ENCODE data around the gene FBXO9.

FBXO9 gene

DNA sequence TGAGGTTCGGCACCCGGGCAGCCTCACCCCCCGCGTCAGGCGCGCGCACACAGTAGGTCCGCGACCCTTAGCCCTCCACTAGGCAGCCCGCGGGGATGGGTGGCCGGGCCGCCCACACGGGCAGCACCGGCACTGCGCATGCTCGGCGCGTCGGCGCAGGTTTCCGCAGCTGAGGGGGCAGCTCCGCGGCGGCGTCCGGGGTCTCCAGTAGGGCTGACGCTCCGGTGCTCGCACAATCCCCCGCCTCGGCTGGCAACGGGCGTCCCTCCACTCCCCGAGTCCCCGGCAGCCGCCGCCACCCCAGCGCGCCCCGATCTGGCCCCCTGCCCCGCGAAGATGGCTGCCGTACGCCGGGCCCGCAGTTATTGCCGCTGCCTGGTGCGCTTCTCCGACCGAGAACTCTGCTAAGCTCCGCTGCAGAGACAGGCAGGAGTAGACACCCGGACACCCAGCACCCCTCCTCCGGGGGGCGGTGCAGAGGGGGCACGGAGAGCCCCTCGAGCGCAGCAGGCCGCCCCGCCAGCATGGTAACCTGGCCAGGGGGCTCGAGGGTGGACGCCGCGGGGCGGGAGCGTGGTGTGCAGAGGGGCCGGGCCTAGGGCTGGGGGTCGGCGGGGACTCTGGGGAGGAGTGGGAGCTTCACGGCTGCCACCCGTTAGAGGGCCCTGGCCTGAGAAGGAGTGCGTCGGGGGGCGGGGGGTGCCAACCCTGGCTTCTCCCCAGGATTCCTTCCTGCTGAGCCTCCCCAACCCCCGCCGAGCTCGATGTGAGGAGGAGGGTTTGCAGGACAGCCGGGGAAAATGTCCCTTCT, at the start of gene FBXO9:
FBXO9 (plus strand) TSS at position 139 of the 811 bp plus-strand sequence; CDS start at position 525, 386 bp downstream.
- DNase-seq = peak; percentile 87

GRCh38 chr6:53015486-53015885, 49.7 kb upstream of the FBXO9 start:
- no peak for DNase-seq

- no peak for DNase-seq
Measured at GRCh38 chr6:53018446-53018845, 46.8 kb upstream of the FBXO9 start.

DNA sequence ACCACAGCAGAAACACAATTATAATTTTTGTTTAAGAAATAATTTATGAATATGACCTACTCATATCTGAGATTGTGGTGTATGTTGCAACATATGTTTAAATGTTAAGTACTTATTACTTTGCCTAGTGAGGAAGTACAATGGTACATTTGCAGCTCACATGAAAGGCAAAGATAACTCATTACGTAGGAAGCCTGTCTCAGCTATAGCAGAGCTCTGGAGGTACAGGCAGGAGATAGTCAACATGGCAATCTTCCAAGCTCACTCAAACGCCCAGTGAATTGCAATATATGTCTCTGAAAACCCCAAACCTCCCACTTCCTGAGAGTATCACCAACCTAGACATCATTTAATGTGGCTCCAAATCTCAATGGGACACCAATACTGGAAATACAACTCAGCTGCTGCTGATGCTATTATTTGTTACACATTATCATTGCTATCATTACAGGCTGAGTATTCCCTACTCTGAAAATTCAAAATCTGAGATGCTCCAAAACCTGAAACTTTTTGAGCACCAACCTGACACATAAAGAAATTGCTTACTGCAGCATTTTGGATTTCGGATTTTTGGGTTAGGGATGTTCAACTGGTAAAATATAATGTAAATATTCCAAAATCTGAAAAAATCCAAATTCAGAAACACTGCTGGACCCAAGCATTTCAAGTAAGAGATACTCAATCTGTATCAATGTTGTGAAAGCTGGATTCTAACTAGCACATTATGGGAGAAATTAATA, 45.0 kb upstream of the FBXO9 start:
- no peak for DNase-seq

- no peak for DNase-seq
Measured at GRCh38 chr6:53023323-53023722, 41.9 kb upstream of the FBXO9 start.

DNA sequence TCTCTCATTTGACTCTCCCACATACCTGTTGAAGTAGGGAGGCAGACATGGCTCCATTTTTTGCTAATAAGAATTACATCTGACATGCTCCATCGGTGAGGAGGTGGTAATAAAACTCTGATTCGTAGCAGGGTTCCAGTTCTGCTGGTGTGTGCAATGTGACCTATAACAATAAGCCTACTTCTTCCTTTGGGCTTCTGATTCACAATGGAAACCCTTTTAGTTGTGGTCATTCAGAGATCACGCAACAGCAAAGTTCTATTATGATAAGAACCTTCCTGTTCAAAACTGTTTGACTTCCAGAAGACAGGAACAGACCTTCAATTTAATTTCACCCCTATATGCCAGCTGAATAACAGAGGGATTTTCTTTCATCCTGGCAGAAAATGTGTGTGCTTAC, 38.7 kb upstream of the FBXO9 start:
- no peak for DNase-seq

DNA sequence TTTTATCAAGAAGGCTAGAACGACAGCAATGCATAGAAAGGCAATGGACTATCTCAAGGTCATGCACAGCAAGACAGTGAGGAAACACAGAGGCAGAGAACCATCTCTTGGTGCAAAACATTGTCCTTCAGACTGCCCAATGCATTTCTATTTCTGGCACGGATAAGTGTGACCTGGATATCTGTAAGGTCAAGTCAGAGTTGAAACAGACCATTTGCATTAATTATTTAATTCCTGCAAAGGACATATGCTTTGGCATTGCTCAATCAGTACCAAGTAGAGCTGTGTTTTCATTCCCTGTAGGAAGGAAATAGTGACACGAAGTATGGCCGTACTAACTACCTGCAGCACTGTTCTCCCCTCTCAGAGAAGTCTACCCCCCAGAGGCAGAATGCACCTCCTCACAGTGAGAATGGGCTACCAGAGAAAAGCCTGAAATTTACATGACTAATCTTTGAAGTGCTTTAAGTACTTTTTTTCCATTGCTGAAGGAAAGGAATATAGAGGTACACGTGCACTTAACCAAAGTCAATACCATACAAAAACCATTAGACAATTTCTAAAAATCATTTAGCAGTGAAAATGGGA, 38.0 kb upstream of the FBXO9 start:
- DNase-seq = no peak

- DNase-seq = no peak
Measured at GRCh38 chr6:53028467-53028866, 36.7 kb upstream of the FBXO9 start.

- DNase-seq = no peak
Measured at GRCh38 chr6:53029257-53029656, 35.9 kb upstream of the FBXO9 start.

GRCh38 chr6:53029761-53030160, 35.4 kb upstream of the FBXO9 start:
- DNase-seq = no peak

GRCh38 chr6:53031281-53031680, 33.9 kb upstream of the FBXO9 start:
- no peak for DNase-seq

DNA sequence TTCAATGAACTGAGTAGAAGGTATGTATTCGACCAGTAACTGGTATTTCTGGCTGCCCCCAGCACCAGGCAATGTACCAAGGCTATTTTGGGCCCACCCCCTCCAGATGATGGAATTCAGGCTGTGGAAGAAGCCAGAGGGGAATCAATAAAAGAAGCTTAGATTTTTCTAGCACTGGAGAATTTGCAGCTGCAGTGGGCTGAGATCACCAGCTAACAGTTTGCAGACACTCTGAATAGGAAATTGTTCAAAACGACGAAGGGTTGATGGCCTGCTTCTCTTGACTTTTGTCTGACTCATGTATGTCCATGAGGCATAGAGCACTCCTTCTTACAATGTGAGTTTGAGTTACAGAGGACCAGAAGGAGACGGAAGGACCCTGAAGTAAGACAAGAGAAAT, 32.4 kb upstream of the FBXO9 start:
- DNase-seq = peak; percentile 52

GRCh38 chr6:53033764-53034163, 31.4 kb upstream of the FBXO9 start:
- DNase-seq = peak; percentile 72

GRCh38 chr6:53035549-53036213, 29.5 kb upstream of the FBXO9 start:
- no peak for DNase-seq

GRCh38 chr6:53038141-53038540, 27.1 kb upstream of the FBXO9 start:
- no peak for DNase-seq

DNA sequence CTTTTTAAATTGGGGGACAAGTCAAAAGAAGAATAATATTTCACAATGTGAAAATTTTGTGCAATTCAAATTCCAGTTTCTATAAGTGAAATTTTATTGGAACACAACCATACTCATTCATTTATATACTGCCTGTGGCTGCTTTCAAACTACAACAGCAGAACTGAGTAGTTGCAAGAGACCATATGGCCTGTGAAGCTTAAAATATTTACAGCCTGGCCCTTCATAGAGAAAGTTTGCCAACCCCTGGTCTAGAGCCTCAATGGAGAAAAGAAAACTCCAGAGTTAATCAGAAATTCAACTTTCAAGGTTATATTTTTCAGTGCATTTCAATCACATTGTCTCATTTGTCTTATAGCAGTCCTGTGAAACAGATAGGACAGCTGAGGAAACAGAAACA, 26.6 kb upstream of the FBXO9 start:
- no peak for DNase-seq

DNA sequence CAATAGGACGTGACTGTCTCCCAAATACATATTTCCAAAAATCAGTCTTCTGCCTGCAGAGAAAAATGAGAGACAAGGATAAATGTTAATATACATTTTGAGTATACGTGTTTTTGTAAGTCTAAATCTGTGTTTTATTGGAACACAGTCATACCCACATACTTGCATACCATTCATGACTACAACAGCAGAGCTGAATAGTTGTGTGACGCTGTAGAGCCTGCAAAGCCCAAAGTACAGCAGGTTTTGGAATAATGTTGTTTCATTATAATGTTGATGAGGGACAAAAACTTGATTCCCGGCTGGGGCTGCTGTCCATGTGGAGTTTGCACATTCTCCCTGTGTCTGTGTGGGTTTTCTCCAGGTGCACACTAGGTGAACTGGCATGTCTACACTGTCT, 23.8 kb upstream of the FBXO9 start:
- no peak for DNase-seq

DNA sequence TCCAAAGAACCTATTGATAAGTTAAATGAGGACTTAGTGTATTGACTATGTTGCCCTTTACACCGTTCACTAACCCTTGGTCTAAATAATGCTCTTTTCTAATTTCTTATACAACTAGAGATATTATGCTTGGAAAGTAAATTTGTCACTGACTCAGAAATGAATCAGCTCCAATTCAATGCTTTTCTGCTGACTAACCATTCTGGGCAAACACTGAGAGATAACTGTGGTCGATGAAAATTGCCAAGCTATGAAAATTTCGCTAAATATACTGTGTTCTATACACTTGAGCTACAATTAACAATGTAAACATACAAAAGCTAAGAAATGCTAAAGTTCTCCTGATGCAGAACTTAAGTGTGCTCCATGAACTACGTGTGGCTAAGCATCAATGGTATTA, 23.1 kb upstream of the FBXO9 start:
- no peak for DNase-seq

GRCh38 chr6:53043581-53043980, 21.6 kb upstream of the FBXO9 start:
- DNase-seq = no peak

GRCh38 chr6:53044071-53044470, 21.1 kb upstream of the FBXO9 start:
- DNase-seq = no peak

- DNase-seq = no peak
Measured at GRCh38 chr6:53044572-53044971, 20.6 kb upstream of the FBXO9 start.

GRCh38 chr6:53045891-53046673, 19.1 kb upstream of the FBXO9 start:
- no peak for DNase-seq

Data from femur (tissue), 1 donor.